ENCODE measurements around the gene CPT1C.

The CPT1C gene

GRCh38 chr19:49690656-49691242, at the start of gene CPT1C:
Gene CPT1C, plus strand, starts transcription at chr19:49691116. Its CDS starts 1,137 bp downstream, at chr19:49692253.
- peak; percentile 64 for DNase-seq

- peak; percentile 99 for DNase-seq
Measured at GRCh38 chr19:49641688-49642491, 49.0 kb upstream of the CPT1C start, which contains the start of gene SCAF1. Gene SCAF1, plus strand, starts transcription at chr19:49642209. Its CDS starts 2,818 bp downstream, at chr19:49645027.

GRCh38 chr19:49642492-49643035, 48.4 kb upstream of the CPT1C start:
- no peak for DNase-seq

- DNase-seq = no peak
Measured at GRCh38 chr19:49643466-49643865, 47.5 kb upstream of the CPT1C start.

- DNase-seq = no peak
Measured at GRCh38 chr19:49645592-49645991, 45.3 kb upstream of the CPT1C start.

- DNase-seq = no peak
Measured at GRCh38 chr19:49645995-49646394, 44.9 kb upstream of the CPT1C start.

GRCh38 chr19:49646586-49646985, 44.3 kb upstream of the CPT1C start:
- DNase-seq = no peak

- no peak for DNase-seq
Measured at GRCh38 chr19:49651029-49651819, 39.7 kb upstream of the CPT1C start.

- no peak for DNase-seq
Measured at GRCh38 chr19:49651820-49652550, 38.9 kb upstream of the CPT1C start.

- no peak for DNase-seq
Measured at GRCh38 chr19:49652551-49653465, 38.1 kb upstream of the CPT1C start.

GRCh38 chr19:49653466-49653806, 37.5 kb upstream of the CPT1C start:
- DNase-seq = no peak

- no peak for DNase-seq
Measured at GRCh38 chr19:49654581-49654980, 36.3 kb upstream of the CPT1C start.

GRCh38 chr19:49655570-49656455, 35.1 kb upstream of the CPT1C start:
- no peak for DNase-seq

- DNase-seq = no peak
Measured at GRCh38 chr19:49656456-49657109, 34.3 kb upstream of the CPT1C start.

GRCh38 chr19:49657493-49658138, 33.3 kb upstream of the CPT1C start:
- no peak for DNase-seq

- DNase-seq = no peak
Measured at GRCh38 chr19:49658139-49658517, 32.8 kb upstream of the CPT1C start.

- no peak for DNase-seq
Measured at GRCh38 chr19:49658566-49659442, 32.1 kb upstream of the CPT1C start.

- no peak for DNase-seq
Measured at GRCh38 chr19:49660338-49660961, 30.5 kb upstream of the CPT1C start.

Measured in T1000 (cell line).